ENCODE measurements around the gene TBC1D7.
"Not testable (repeated sequence)": the region's sequence is repeated elsewhere in the genome, so short reads cannot be mapped to it uniquely, and the experiment has no call there.

TBC1D7 gene

DNA sequence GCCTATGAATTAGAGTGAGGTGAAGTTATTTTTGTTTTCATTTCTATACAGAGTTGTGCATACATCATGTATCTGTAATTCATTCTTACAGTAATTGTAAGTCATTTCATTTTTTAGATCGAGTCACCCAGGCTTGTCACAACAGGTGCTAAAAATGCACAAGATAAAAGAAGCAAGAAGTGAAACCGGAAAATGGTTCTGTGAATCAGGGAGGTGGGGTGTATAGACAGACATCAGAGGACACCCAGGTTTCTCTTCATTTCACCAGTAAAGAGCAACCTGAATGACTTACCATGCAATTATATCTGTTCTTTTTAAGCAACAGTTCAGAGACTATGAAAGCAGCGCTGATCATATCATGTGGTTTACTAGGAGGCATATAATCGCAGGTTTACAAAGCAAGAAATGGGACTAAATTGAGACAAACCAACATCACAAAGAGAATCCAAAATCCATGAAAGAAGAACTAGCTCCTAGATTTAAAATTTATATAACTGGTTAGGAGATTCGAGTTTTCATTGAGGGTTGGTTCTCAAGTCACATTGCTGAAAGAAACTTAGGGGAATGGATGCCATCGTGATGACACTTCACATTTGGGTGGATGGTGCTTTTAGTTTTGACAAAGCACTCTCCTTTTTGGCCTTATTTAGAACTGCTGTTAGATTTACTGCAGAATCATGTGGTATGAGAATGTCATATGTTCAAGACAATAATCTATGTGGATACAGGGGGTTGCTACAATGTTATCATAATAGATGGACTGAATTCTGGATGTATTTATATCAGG is 27.9 kb upstream of the TBC1D7 start:
- DNase-seq (ENCODE audit: low read depth), result no peak

DNA sequence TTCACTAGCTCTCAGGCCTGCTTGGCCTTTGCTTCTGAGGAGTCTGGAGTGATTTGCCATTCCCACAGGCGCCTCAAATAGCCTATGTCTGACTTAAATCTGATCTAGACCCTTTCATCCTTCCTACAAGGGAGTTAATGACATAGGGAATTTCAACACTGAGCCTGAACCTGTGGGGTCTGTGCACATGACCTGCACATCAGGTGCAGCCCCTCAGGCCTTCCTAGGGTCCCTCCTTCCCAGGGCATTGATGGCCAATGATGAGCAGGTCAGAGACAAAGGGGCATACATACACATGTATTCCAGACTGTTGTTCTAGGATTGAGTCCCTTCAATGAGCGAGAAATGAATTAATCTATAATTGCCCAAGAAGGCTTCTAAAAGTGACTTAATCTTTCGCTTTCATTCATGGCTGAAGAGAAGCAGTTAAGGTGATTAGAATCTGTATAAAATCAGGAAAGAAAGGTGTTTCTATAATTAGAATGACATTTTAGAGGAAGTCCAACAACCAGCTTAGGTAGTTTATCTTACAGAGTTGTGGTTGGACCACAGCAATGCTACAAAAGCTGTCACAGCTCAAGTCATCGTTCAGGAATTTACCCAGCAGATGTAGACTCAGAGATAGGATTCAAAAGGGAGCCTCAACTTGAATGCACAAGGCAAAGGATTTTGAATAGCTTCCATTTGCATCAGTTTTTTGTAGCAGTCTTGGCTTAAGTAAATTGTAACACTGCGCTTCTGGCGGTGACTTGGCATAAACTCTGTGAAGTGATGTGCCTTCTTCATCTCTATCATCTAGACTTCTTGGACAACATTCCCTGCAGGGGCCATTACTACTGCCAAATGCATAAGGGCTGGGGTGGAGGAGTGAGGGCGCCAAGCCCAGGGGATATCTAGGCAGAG is 27.0 kb upstream of the TBC1D7 start:
- peak; percentile 84 for DNase-seq (ENCODE audit: low read depth)

DNA sequence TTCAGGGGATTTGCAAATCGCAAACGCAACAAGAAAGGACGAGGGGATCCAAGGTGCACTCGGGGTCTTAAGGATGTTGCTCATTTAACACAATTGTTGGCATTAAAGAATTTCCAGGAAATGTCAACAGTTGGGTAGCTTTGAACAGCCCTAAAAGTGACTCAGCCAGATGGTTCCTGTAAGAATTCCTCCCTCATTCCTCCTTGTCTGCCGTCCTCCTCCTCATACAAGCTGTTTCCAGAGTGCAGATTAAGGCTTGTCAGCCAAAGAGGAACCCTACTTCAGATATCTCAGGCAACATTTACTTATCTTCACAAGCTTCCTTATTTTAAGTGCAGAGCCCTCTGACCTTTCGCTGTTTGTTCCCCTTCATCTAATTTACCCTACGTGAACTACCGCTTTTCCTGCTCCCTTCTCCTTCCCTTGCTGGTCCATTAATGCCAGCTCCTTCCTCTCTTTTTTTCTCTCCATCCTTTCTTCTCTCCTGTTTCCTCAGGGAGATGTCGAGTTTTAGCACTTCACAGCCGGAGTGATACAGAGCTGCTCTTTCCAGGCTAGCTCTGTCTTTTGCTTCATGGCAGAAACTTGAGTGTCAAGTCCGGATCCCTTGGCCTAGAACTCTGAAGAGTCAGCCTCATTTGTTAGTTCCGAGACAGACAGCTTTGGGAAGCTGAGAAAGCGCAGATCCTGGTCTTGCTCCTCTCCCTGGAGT is 26.1 kb upstream of the TBC1D7 start:
- DNase-seq (ENCODE audit: low read depth), result peak; percentile 29

DNA sequence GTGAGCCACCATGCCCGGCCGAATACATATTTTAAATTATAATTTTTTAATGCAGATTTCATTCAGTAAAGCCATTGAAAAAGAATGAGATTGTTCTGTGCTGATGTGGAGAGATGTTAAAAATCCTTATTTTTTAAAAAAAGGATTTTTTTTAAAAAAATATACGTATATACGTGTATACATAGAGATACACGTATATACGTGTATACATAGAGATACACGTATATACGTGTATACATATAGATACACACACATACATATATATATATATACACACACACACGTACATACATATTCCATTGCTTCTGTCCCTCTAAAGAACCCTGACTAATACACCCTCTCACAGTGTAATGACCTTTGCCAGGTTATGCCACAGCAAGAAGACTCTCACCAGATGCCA is 23.8 kb upstream of the TBC1D7 start:
- no peak for DNase-seq (ENCODE audit: low read depth)

- no peak for DNase-seq (ENCODE audit: low read depth)
Observed at GRCh38 chr6:13351271-13351670, 22.9 kb upstream of the TBC1D7 start.

DNA sequence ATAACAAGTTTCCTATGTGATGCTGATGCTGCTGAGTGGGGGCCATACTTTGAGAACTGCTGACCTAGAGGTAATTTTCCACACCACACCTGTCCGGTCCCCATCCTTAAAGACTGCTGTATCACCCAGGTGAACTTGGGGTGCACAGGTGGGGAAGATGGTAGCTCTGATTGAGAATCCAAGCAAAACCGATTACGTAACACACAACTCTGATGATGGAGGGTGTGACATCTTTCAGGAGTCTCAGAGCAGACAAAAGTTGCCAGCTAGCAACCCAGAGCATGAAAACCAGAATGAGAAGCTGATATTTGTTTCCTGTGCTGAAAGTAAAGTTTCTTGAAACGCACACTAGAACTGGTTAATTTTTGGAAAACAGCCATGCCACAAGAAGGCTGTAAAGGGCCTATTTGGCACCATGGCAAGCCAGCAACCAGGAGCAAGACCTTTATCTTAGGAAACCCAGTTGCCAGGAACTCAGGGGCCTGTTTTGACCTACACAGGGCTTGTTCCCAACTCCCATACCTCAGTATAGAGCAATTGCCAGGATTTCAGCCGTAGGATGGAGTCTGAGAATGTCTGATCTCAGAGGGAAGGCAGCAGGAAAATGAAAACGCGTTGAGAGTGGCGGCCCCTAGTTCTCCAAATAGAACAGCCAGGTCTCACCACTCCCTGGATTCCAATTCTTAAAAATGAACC is 21.6 kb upstream of the TBC1D7 start:
- no peak for DNase-seq (ENCODE audit: low read depth)

DNA sequence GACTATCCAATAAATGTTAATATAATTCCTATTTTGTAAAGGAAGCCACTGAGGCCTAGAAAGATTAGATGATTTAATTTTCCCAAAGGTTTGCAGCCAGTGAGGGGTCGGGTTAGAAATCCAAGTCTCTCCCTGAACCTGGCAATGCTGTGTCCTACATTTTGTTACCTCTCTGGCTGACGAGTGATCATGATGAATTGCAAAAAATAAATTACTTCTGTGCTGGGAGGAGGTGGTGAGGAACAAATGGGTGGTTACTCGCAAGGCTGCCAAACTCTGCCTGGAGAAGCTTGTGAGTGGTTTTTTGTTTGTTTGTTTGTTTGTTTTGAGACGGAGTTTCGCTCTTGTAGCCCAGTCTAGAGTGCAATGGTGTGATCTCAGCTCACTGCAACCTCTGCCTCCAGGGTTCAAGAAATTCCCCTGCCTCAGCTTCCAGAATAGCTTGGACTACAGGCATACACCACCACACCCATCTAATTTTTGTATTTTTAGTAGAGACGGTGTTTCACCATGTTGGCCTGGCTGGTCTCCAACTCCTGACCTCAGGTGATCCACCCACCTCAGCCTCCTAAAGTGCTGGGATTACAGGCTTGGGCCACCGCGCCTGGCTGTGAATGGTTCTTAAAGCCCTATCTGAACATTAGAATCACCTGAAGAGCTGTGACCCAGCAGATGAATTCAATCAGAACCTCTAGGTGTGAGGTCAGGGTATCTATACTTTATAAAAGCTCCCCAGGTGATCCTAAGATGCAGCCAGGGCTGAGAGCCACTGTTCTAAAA is 20.2 kb upstream of the TBC1D7 start:
- no peak for DNase-seq (ENCODE audit: low read depth)

DNA sequence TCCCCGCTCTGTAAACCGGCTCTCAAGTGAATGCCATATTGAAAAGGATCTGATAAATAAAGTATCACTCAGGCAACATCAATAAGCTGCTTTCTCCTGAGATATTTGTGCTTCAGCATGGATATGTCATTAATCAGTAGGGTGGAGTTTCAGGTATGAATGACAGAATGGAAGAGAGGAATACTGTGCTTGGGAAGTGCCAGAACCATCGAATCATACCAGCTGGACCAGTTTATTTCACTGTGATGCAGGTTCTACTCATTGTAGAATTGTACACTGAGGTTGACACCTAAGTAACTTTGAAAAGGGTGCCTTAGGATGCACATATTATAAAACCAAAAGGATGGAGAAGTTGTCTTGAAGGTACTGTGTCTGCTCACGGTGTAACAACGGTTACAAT is 17.9 kb upstream of the TBC1D7 start:
- DNase-seq (ENCODE audit: low read depth), result no peak

GRCh38 chr6:13342414-13343019 is 14.2 kb upstream of the TBC1D7 start:
- no peak for DNase-seq (ENCODE audit: low read depth)

DNA sequence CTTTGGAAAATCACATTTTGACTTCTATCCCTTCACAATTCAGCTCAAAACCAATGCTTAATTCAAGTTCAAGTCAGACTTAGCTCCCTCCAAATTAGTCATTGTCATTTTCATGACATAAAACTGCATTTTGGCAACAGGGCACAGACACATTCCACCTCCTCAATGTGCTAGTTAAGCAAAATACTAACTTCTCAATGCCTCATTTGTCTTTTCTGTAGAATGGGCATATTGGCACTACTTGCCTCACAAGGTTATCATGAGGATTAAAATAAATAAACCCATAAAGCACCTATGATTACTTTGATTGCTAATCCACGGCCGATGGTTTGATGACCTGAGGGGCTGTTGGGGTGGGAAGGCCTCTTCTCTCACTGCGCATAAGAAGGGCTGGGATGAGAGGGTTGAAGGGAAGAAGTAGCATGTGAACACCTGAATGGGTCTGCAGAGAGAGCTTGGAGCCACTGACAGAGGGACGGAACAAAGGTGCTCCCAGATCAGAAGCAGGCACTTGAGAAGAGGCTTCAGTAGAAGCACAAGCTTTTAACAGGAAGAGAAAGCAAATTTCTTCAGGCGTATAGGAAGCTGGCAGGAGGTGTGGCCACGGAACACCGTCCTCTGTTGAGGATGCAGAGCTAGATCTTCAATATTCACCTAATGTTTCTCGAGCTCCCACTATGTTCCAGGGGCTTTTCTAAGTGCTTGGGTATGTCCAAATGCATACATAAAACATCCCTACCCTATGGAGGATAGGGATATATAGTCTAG is 11.7 kb upstream of the TBC1D7 start:
- no peak for DNase-seq (ENCODE audit: low read depth)

GRCh38 chr6:13338038-13338437 is 9.7 kb upstream of the TBC1D7 start:
- DNase-seq (ENCODE audit: low read depth), result no peak

DNA sequence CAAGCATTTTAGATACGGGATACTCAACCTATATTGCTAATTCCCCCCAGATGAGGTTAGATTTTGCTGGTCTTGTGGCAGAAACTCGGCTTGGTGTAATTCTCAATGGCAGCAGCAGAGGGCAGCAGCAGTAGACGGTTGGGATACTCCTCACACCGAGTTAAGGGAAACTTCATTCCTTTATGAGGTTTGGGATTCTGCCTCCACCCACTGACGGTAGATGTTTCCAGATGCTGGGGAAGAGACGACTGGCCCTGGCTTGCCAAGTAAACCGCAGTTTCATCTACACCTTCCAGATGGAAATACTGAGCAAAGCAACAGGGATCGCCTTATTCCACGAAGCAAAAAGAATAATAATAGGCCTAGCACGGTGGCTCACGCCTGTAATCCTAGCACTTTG is 8.2 kb upstream of the TBC1D7 start:
- DNase-seq (ENCODE audit: low read depth), result peak; percentile 94

DNA sequence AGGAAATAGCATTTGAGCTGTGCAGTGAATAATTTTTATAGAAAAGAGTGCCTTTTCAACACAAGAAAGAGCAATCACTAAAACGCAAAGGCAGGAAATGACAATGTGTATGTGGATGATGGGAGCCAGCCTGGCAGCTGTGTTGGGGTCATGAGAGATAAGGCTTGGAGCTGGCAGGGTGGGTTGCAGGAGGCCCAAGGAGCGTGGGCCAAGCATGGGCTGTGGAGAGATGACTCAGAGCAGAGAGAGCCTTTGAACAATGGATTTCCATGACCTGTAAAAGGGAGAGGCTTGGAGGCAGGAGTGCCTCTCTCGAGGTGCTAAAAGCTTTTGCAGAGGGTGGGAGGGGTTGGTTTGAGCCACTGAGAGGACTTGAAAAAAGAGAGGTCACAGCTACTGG is 6.6 kb upstream of the TBC1D7 start:
- DNase-seq (ENCODE audit: low read depth), result no peak

DNA sequence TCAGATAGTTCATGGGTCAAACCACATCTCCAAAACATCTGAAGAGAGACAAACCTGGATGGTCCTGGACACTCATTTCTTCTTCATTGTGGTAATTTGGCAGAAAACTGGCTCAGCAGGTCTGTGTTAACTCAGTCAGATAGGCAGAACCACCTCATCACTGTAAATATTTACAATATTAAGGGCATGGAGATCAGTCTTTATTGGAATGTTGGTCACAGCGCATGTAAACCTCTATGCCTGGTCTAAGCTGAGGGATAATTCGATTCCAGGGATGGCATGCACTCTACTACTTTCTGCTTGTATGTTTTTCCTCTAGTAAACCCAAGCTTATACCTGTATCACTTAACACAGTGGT is 4.0 kb upstream of the TBC1D7 start:
- no peak for DNase-seq (ENCODE audit: low read depth)

DNA sequence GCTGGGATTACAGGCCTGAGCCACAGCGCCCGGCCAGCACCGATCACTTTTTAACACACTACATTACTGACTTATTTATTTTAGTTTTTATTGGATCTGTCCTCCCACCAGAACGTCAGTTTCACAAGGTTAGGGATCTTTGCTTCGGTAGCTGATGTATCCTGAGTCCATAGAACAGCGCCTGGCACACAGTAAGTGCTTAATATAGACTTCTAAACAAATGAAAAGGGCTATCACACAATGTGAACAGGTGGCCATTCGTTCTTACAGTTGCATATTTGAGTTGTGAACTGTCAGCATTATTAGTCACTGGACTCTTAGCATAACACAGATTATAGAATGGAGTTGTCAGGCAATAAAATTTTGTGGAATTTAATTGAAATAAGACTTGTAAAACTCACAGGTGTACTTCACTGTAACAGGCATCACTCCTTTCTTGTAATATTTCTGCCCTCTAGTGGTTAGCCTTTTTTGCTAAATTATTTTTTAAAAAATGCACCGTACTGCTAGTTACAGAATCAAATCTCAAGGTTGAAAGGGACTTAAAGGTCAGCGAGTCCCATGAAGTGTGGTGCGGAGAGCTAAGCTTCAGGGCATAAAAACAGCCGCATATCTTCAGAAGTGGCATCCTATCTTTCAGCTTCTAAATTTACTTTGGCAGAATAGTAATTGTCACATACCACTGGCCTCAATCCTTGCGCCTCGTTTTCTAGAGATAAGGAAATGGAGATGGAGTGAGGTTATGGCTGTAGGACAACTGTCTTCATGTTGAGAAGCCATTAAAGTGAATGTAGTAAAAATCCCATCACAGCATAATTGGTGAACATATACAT is 3.4 kb upstream of the TBC1D7 start:
- DNase-seq (ENCODE audit: low read depth), result peak; percentile 8

GRCh38 chr6:13328875-13329183 is 492 bp upstream of the TBC1D7 start:
- no peak for DNase-seq (ENCODE audit: low read depth)

DNA sequence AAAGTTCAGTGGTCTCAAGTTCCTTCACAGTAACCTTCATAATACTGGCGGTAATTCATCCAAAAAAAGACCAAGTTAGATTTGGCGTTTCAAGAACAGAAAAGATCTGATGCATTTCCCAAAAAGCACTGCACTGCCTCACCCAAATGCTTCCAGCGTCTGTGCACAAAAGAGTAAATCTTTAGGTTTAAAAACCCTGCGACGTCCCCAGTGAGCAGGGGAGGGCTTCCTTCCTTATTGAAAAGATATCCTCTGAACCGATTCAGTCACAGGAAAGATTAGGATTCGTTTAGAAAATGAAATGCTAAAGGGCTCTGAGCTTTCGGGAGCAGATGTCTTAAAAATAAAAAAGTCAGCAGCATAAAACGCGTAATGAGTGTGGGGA is 654 bp downstream of the TBC1D7 start:
- no peak for DNase-seq (ENCODE audit: low read depth)

DNA sequence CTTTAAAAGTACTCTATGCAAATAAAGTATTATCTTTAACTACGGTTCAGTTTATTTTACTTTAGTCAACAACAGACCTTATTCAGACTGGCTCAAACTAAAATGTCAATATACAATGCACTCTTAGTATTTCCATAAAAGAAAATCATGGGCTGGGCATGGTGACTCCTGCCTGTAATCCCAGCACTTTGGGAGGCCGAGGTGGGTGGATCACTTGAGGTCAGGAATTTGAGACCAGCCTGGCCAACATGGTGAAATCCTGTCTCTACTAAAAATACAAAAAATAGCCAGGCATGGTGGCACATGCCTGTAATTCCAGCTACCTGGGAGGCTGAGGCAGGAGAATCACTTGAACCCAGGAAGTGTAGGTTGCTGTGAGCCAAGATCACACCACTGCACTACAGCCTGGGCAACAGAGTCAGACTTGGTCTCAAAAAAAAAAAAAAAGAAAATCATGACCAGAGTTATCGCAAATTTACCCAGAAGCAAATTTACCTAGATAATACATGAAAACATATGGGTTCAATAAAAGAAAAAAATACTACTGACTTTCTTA is 2.2 kb downstream of the TBC1D7 start:
- not testable (repeated sequence) for DNase-seq (ENCODE audit: low read depth)

DNA sequence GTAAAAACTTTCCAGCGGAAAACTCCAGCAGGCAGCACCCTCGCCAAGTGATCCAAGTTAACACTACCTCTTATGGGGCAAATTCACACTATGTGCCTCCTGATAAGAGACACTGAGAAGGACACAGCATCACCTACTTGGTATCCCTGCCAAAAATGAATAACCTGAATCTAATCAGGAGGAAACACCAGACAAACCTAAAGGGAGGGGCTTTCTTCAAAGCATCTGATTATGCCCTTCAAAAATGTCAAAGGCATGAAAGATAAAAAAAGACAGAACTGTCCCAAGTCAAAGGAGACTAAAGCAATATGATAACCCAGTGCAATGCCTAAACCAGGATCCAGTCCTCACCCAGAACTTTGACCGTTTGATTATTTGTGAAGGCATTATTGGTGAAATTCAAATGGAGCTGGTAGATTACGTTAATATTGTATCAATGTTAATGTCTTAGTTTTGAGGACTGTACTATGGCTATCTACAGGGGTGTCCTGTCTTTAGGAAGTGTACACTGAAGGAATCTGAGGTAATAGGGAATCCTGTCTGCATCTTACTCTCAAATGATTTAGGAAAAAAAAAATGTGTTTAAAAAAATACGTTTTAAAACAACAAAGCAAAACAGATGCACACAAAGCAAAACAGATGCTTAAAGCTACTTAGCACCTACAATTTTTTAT is 8.3 kb downstream of the TBC1D7 start:
- no peak for DNase-seq (ENCODE audit: low read depth)
